PFSK-1 (cell line): ENCODE measurements around the gene P2RY6.

Experiments
- FOXP2 ChIP-seq: optimal IDR thresholded peaks from 2 replicates; pipeline ENCODE3; 2011; ENCODE audit warnings: borderline replicate concordance, control low read depth, inconsistent platforms; ENCODE audit not compliant: insufficient read depth; ENCODE audit errors: extremely low read length, extremely low read depth
- POLR2AphosphoS5 ChIP-seq: IDR thresholded peaks from 2 replicates; pipeline ENCODE4 v1.6.1; 2012; ENCODE audit warnings: low read depth, mild to moderate bottlenecking, control low read depth, low read length, moderate library complexity
- REST ChIP-seq, 2 experiments: IDR thresholded peaks; 2 replicates each; pipeline versions ENCODE4 v1.6.1 to v1.8.0; 2011 to 2012; ENCODE audit warnings: low read depth in 2 of 2, low read length in 2 of 2, control low read depth in 1 of 2, inconsistent platforms in 1 of 2, mild to moderate bottlenecking in 1 of 2, moderate library complexity in 1 of 2; ENCODE audit not compliant: insufficient read depth in 1 of 2
- SIN3A ChIP-seq: IDR thresholded peaks from 2 replicates; pipeline ENCODE4 v1.6.1; 2012; ENCODE audit warnings: mild to moderate bottlenecking, low read length, moderate library complexity, borderline replicate concordance; ENCODE audit not compliant: insufficient read depth
- TAF1 ChIP-seq: IDR thresholded peaks from 2 replicates; pipeline ENCODE4 v1.6.1; 2012; ENCODE audit warnings: low read length, control low read depth, borderline replicate concordance; ENCODE audit not compliant: insufficient read depth

P2RY6 gene

GRCh38 chr11:73260127-73260457 is 12.0 kb upstream of the P2RY6 start:
- TF ChIP-seq POLR2AphosphoS5, result no peak
- TF ChIP-seq FOXP2, result no peak
- TF ChIP-seq SIN3A, result no peak

GRCh38 chr11:73262851-73263495 is 9.2 kb upstream of the P2RY6 start:
- TF ChIP-seq POLR2AphosphoS5 (no peak), FOXP2 (no peak), REST (IDR thresholded peaks at IDR 0.05; ENCODE audit: insufficient read depth in 1 of 2, low read depth in 2 of 2, low read length in 2 of 2) (no peak), TAF1 (no peak), SIN3A (no peak)

GRCh38 chr11:73263640-73264039 is 8.5 kb upstream of the P2RY6 start:
- TF ChIP-seq SIN3A, result no peak

GRCh38 chr11:73265278-73265810 is 6.8 kb upstream of the P2RY6 start:
- TF ChIP-seq FOXP2, result no peak
- no peak for TF ChIP-seq POLR2AphosphoS5
- no peak for TF ChIP-seq REST (IDR thresholded peaks at IDR 0.05; ENCODE audit: insufficient read depth in 1 of 2, low read depth in 2 of 2, low read length in 2 of 2)
- no peak for TF ChIP-seq SIN3A
- no peak for TF ChIP-seq TAF1

GRCh38 chr11:73265853-73266645 is 6.1 kb upstream of the P2RY6 start:
- no peak for TF ChIP-seq POLR2AphosphoS5
- TF ChIP-seq SIN3A, result no peak
- TF ChIP-seq FOXP2, result no peak
- no peak for TF ChIP-seq TAF1
- no peak for TF ChIP-seq REST (IDR thresholded peaks at IDR 0.05; ENCODE audit: insufficient read depth in 1 of 2, low read depth in 2 of 2, low read length in 2 of 2)

GRCh38 chr11:73266646-73267020 is 5.5 kb upstream of the P2RY6 start:
- TF ChIP-seq REST (IDR thresholded peaks at IDR 0.05; ENCODE audit: insufficient read depth in 1 of 2, low read depth in 2 of 2, low read length in 2 of 2), result no peak
- TF ChIP-seq FOXP2, result no peak
- no peak for TF ChIP-seq SIN3A
- TF ChIP-seq POLR2AphosphoS5, result no peak
- no peak for TF ChIP-seq TAF1
